Head of caudate nucleus (tissue), 42 donors: Measurements from ENCODE around the gene RNF157.
"Not testable (repeated sequence)": the region's sequence is repeated elsewhere in the genome, so short reads cannot be mapped to it uniquely, and the experiment has no call there.

Experiments used
- DNase-seq, 42 donors: peaks; one replicate each; pipeline versions ENCODE4 v3.0.0 to v3.0.0-alpha.2; 2020 to 2021; ENCODE audit warnings: mixed read lengths in 7 of 42
- intact Hi-C: fragments of 100-400 bp; cut with DNase I; formaldehyde crosslinking; loops from one replicate; pipeline ENCODE4 v1.15.0; 2022

Gene RNF157

DNA sequence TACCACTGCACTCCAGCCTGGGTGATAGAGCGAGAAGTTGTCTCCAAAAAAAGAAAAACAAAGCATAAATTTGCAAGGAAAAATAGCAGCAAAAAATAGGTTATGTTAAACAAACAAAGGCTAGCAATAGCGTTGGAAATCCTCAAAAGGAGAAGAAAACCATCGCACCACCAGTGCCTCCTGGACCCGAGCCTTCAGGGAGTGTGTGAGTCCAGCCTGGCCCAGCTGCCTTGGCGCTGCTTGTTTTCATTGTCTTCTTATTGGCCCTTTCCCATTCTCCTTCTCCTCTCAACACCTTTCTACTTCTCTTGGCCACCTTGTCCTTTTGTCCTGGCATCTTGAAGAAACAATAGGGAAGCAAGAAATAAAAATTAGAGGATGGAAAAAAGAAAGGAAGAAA lies 20.4 kb upstream of the RNF157 start:
- intact Hi-C loops = no loop called here
- DNase-seq = no peak

- intact Hi-C loops = no loop called here
Observed at GRCh38 chr17:76260220-76260619, 19.9 kb upstream of the RNF157 start.

DNA sequence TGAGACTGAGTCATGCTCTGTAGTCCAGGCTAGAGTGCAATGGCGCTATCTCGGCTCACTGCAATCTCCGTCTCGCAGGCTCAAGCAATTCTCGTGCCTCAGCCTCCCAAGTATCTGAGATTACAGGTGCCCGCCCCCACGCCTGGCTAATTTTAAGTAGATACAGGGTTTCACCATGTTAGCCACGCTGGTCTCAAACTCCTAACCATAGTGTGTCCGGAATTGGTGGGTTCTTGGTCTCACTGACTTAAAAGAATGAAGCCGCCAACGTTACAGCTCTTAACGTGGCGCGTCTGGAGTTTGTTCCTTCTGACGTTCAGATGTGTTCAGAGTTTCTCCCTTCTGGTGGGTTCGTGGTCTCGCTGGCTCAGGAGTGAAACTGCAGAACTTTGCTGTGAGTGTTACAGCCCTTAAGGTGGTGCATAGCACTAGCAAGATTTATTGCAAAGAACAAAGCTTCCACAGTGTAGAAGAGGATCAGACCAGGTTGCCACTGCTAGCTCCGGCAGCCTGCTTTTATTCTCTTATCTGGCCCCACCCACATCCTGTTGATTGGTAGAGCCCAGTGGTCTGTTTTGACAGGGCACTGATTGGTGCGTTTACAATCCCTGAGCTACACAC lies 16.2 kb upstream of the RNF157 start:
- peak in 2 of 42 donors; percentile 1 for DNase-seq
- intact Hi-C loops = not testable (repeated sequence)

More at GRCh38 chr17:76260220-76260619, 19.9 kb upstream of the RNF157 start:
- DNase-seq = peak in 1 of 42 donors; percentile 0

DNA sequence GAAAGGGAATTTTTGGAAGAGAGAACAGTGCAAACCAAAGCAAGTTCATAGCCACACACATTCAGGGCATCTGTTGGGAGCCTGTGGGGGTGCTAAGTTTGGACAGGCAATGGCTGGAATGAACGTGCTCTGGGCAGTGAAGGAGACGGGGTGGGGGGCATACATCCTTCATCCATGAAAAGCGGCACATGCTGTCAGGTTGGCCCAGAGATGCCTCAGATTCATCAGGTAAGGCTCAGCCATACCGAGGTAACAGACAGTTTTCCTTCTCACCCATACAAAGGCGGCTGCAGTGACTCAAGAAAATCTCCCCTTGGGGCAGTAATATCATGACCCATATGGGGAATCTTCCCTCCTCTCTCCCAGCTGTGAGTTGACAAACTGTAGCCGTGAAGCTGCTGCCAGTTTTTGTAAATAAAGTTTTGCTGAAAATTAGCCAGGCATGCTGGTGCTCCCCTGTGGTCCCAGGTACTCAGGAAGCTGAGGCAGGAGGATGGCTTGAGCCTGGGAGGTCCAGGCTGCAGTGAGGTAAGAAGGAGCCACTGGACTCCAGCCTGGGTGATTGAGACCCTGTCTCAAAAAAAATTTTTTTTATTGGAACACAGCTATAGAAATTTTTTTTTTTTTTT lies 15.6 kb upstream of the RNF157 start:
- DNase-seq = peak in 2 of 42 donors; percentile 4 to 5
- intact Hi-C loops = no loop called here

GRCh38 chr17:76254275-76254674 lies 14.0 kb upstream of the RNF157 start:
- no peak for DNase-seq
- intact Hi-C loops = no loop called here

- peak in 2 of 42 donors; percentile 1 to 18 for DNase-seq
- intact Hi-C loops = no loop called here
Observed at GRCh38 chr17:76253841-76254240, 13.5 kb upstream of the RNF157 start.

GRCh38 chr17:76252967-76253766 lies 12.9 kb upstream of the RNF157 start:
- DNase-seq = peak in 2 of 42 donors; percentile 7 to 32
- intact Hi-C loops = not testable (repeated sequence)

DNA sequence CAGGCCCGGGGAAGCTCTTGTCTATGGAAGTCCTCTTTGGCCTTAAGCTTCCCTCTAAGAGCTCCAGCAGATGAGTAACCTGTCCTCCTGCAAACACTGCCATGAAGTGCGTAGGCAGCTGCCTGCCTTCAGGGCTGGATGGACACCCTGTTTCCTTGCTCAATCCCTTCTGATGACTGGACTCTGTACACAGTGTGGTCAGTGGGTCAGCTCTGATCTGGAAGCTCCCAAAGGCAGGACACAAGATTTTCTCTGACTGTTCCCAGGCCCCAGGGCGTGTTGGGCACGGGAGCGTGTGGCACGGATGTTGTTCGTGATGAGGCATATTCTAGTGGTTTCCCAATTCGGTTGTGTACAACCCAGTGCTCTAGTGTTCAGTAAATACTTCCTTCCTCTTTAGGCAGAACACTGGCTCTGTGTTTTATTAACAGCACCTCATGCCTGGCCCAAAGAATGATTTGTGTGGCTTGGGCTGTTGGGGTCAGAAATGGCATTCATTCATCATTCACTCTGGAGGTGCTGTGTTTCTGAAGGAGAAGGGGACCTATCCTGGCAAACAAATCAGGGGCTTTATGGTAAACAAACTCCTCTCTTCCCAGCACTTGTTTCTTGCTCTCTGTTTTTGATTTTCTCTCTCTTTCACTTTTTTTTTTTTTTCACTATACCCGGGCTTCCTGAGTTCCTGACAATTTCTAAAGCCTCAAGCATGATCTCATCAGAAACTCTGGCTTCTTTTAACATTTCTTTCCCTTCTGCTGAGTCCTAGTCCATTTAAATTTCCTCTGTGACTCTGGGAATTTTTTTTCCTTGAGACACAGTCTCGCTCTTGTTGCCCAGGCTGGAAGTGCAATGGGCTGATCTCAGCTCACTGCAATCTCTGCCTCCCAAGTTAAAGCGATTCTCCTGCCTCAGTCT lies 12.0 kb upstream of the RNF157 start:
- peak in 3 of 42 donors; percentile 29 to 60 (median 43) for DNase-seq
- intact Hi-C loops = no loop called here

- DNase-seq = peak in 2 of 42 donors; percentile 10 to 21
- intact Hi-C loops = no loop called here
Observed at GRCh38 chr17:76251478-76252039, 11.3 kb upstream of the RNF157 start.

GRCh38 chr17:76250141-76250540 lies 9.8 kb upstream of the RNF157 start:
- DNase-seq = peak in 1 of 42 donors; percentile 22
- intact Hi-C loops = no loop called here

- intact Hi-C loops = no loop called here
- peak in 3 of 42 donors; percentile 24 to 62 (median 37) for DNase-seq
Observed at GRCh38 chr17:76248013-76248782, 7.9 kb upstream of the RNF157 start.

DNA sequence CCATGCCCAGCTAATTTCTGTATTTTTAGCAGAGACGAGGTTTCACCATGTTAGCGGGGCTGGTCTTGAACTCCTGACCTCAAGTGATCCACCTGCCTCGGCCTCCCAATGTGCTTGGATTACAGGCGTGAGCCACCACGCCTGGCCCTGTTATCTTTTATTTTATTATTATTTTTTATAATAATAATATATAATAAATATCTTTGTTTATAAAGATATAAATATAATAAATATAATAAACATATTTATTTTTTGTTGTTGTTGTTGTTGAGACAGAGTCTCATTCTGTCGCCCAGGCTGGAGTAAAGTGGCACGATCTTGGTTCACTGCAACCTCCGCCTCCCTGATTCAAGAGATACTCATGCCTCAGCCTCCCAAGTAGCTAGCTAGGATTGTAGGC lies 7.0 kb upstream of the RNF157 start:
- no peak for DNase-seq
- intact Hi-C loops = no loop called here

DNA sequence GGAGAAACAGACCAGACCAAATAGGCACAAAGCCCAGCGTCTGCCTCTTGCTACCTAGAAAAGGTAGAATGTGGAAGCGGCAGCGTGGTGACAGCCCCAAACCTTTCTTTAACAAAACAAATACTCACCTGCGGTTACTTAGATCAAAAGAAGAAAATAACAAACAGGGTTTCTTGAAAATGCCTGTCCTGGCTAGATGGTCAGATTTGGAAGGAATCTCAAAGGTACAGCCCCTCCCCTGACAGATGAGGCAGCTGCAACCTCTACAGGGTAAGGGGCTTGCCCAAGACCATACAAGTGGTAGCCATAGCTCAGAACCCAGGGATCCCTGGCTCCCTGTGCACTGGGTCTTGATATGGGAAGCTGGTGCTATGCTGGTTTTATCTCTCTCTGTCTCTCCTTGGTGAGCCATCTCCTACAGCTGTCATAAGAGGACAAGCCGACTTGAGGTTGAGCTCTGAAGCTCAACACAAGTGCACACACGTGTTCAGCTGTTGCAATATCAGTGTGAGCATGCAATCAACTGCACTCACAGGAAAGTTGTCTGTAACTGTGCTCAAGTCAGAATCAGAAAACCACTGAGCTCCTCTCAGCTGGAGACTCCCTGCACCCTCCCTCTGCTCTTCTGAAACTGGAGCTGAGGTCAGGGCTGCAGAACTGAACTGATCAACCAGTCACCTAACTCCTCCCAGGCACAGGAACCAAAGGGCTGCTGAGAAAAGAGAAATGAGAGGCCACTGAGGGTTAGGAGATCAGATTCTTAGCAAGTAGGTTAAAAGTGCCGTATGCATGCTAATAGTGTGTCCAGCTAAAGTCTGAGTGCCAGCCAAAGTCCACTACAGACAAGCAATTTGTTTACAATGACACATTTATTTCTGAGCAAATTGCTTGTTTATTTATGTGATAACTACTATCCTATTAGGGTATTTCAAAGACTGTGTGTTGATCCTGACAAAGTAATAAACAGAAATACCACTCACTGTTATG lies 6.1 kb upstream of the RNF157 start:
- peak in 1 of 42 donors; percentile 12 for DNase-seq
- intact Hi-C loops = no loop called here

GRCh38 chr17:76244721-76245120 lies 4.4 kb upstream of the RNF157 start:
- DNase-seq, intact Hi-C loops: not testable (repeated sequence)

- intact Hi-C loops = no loop called here
- peak in 4 of 42 donors; percentile 15 to 57 (median 24) for DNase-seq
Observed at GRCh38 chr17:76243826-76244679, 3.8 kb upstream of the RNF157 start.
